Psoas muscle (tissue), 8 donors: ENCODE measurements around the gene POLR2I. TPM values are rescaled to one million over a fixed set of nuclear protein-coding genes. Genes with fewer than 3 reads are reported as not detected.

ENCODE experiments used
- ATAC-seq, 4 donors: fragments of 200-7000 bp; cut with Tn5 transposase; one replicate each; pipeline ENCODE4 v1.9.1; 2020; ENCODE audit warnings: moderate library complexity in 3 of 4, mild to moderate bottlenecking in 2 of 4
- DNase-seq, 2 donors: peaks; one replicate each; pipeline ENCODE4 v3.0.0-alpha.2; 2020
- H3K27ac ChIP-seq: fragments of 200-600 bp; one replicate; pipeline ENCODE4 v1.8.0; 2022
- H3K27me3 ChIP-seq, 3 donors: fragments of 200-600 bp in 1 of 3; one replicate each; pipeline versions ENCODE4 v1.6.1 to v1.8.0; 2013 to 2022; ENCODE audit warnings: low read length in 2 of 3, mild to moderate bottlenecking in 2 of 3, moderate library complexity in 1 of 3; ENCODE audit not compliant: insufficient read depth in 3 of 3
- H3K36me3 ChIP-seq, 2 donors: fragments of 200-600 bp in 1 of 2; one replicate each; pipeline versions ENCODE4 v1.6.1 to v1.8.0; 2013 to 2022; ENCODE audit warnings: low read depth in 1 of 2, mild to moderate bottlenecking in 1 of 2, moderate library complexity in 1 of 2; ENCODE audit not compliant: insufficient read depth in 1 of 2
- H3K4me1 ChIP-seq: fragments of 200-600 bp; one replicate; pipeline ENCODE4 v1.8.0; 2022
- H3K4me3 ChIP-seq: fragments of 200-600 bp; one replicate; pipeline ENCODE4 v1.8.0; 2022; ENCODE audit warnings: mild to moderate bottlenecking
- H3K9me3 ChIP-seq: fragments of 200-600 bp; one replicate; pipeline ENCODE4 v1.8.0; 2022
- CTCF ChIP-seq: fragments of 200-600 bp; IDR thresholded peaks from one replicate; pipeline ENCODE4 v1.8.0; 2022; ENCODE audit warnings: antibody characterized with exemption
- WGBS, 3 donors: extraction: QIAGEN DNeasy Blood & Tissue Kit; methylation state at CpG; one replicate each; pipeline versions ENCODE4 v1.1.6 to v1.1.7; 2013; 5-methylcytosine and 5-hydroxymethylcytosine counted together
- intact Hi-C, 2 donors: fragments of 100-400 bp; cut with DNase I; formaldehyde crosslinking; loops; one replicate each; pipeline versions ENCODE4 v1.11.0 to v1.14.2; 2022
- polyA plus RNA-seq, 3 donors: library from polyadenylated mRNA; stranded (reverse); fragments of 200-250 nt; gene quantifications; one replicate each; pipeline ENCODE4 v1.2.3, GENCODE V29; 2013
- total RNA-seq, 4 donors: library from RNA; stranded (reverse); fragmentation: NEBNext Ultra II Directional in 2 of 4; extraction: Animal tissue kit (Norgen Biotek cat#: 25700) in 2 of 4; gene quantifications; one replicate each; pipeline versions ENCODE4 v1.2.1 to v1.2.4, GENCODE V29; 2021 to 2023
- donor health status: healthy with polysubstance abuse.
- donor health status: DM: no; HTN: no; CAD: no; lungs with moderate emphysema.
- donor health status: Bipolar disorder and iron deficiency.
- donor health status: healthy.
- donor health status: DM: yes; HTN: yes; CAD: no.
- donor health status: DM: no; HTN: no; CAD: no.
- donor health status: DM: no; HTN: no; CAD: no.
- donor health status: DM: yes; HTN: yes; CAD: no.

Gene POLR2I
- total and polyA plus RNA-seq, 7 donors = 89.7 to 130 (median 116) TPM

GRCh38 chr19:36100476-36100875, 14.2 kb downstream of the POLR2I start:
- WGBS, 3 donors = 23 to 56% (median 32%) methylated on average over 5 of the region's 5 CpGs
- DNase-seq (peak in 1 of 2 donors; percentile 72), ATAC-seq (peak; percentile 23 to 87 (median 71))
- H3K4me3 ChIP-seq = peak overlapping the region; percentile 39
- peaks cover 0 to 4% of the 10 kb centered on the region in 2 donors for H3K36me3 ChIP-seq
- peak overlapping the region; percentile 41 for H3K27ac ChIP-seq
- H3K27me3 ChIP-seq = no peaks in the 10 kb centered on the region
- H3K4me1 ChIP-seq = peaks cover 17% of the 10 kb centered on the region
- H3K9me3 ChIP-seq = no peaks in the 10 kb centered on the region
- intact Hi-C loops = loop anchor here in 1 of 2 donors (5.0 kb wide), 1 partner anchor 38 kb away; no protein-coding TSS in a partner anchor
- TF ChIP-seq CTCF = no peak

GRCh38 chr19:36099166-36099785, 15.4 kb downstream of the POLR2I start:
- no peak overlapping the region for H3K27ac ChIP-seq
- no peaks in the 10 kb centered on the region for H3K9me3 ChIP-seq
- TF ChIP-seq CTCF = no peak
- no peak for DNase-seq
- 75 to 86% (median 80%) methylated on average over 18 to 19 of the region's 19 CpGs for WGBS, 3 donors
- peaks cover 17% of the 10 kb centered on the region for H3K4me1 ChIP-seq
- no peaks in the 10 kb centered on the region for H3K27me3 ChIP-seq
- intact Hi-C loops = no loop called here
- no peak overlapping the region for H3K4me3 ChIP-seq
- no peaks in the 10 kb centered on the region for H3K36me3 ChIP-seq
- ATAC-seq = no peak

- Histone ChIP-seq H3K9me3 (no peaks in the 10 kb centered on the region), H3K4me3 (no peak overlapping the region), H3K27ac (no peak overlapping the region), H3K27me3 (no peaks in the 10 kb centered on the region), H3K4me1 (peaks cover 17% of the 10 kb centered on the region), H3K36me3 (no peaks in the 10 kb centered on the region)
- no peak for TF ChIP-seq CTCF
- intact Hi-C loops = no loop called here
- no peak for ATAC-seq
- DNase-seq = no peak
- 81% methylated on average over 6 of the region's 6 CpGs for WGBS, 3 donors
Measured at GRCh38 chr19:36097036-36097435, 17.6 kb downstream of the POLR2I start.

GRCh38 chr19:36093687-36094086, 21.0 kb downstream of the POLR2I start:
- 63 to 81% (median 66%) methylated on average over 6 of the region's 6 CpGs for WGBS, 3 donors
- ATAC-seq = no peak

More at GRCh38 chr19:36093687-36094086, 21.0 kb downstream of the POLR2I start:
- Histone ChIP-seq H3K4me1 (no peaks in the 10 kb centered on the region), H3K9me3 (no peaks in the 10 kb centered on the region), H3K27ac (no peak overlapping the region), H3K27me3 (no peaks in the 10 kb centered on the region), H3K4me3 (no peak overlapping the region), H3K36me3 (no peaks in the 10 kb centered on the region)
- intact Hi-C loops = no loop called here
- DNase-seq = no peak
- TF ChIP-seq CTCF = no peak
